ENCODE results near the gene CFAP73. TPM values are rescaled to one million over a fixed set of nuclear protein-coding genes. Genes with fewer than 3 reads are reported as not detected.

Gene CFAP73
- total and polyA plus RNA-seq, 4 donors: 10.4 to 40.6 (median 14.6) TPM

GRCh38 chr12:113200021-113200797, 50.7 kb downstream of the CFAP73 start:
- H3K9me3 ChIP-seq (ENCODE audit: control insufficient read depth in 4 of 4, insufficient read depth in 3 of 4, low read length in 3 of 4): peaks cover 0 to 3% (median 0%) of the 10 kb centered on the region in 4 donors
- H3K4me1 ChIP-seq (ENCODE audit: control insufficient read depth in 5 of 5, insufficient read depth in 5 of 5, low read length in 5 of 5): no peaks in the 10 kb centered on the region
- ATAC-seq (ENCODE audit: insufficient read depth, low FRiP score) (no peak), DNase-seq (no peak)
- no peak overlapping the region for H3K4me3 ChIP-seq
- no peaks in the 10 kb centered on the region for H3K36me3 ChIP-seq (ENCODE audit: control insufficient read depth in 4 of 4, insufficient read depth in 4 of 4, low read length in 4 of 4)
- TF ChIP-seq CTCF (IDR thresholded peaks at IDR 0.05; ENCODE audit: control extremely low read depth, extremely low read depth): no peak
- no peak overlapping the region for H3K9ac ChIP-seq (ENCODE audit: insufficient read depth in 1 of 2, low read length in 2 of 2)
- 79 to 84% methylated on average over 10 to 12 of the region's 12 CpGs for WGBS, 2 donors
- no peak overlapping the region for H3K27ac ChIP-seq (ENCODE audit: low read depth in 1 of 2, low read length in 1 of 2)
- no peaks in the 10 kb centered on the region for H3K27me3 ChIP-seq (ENCODE audit: control insufficient read depth in 3 of 3, insufficient read depth in 3 of 3, low read length in 2 of 3)

DNA sequence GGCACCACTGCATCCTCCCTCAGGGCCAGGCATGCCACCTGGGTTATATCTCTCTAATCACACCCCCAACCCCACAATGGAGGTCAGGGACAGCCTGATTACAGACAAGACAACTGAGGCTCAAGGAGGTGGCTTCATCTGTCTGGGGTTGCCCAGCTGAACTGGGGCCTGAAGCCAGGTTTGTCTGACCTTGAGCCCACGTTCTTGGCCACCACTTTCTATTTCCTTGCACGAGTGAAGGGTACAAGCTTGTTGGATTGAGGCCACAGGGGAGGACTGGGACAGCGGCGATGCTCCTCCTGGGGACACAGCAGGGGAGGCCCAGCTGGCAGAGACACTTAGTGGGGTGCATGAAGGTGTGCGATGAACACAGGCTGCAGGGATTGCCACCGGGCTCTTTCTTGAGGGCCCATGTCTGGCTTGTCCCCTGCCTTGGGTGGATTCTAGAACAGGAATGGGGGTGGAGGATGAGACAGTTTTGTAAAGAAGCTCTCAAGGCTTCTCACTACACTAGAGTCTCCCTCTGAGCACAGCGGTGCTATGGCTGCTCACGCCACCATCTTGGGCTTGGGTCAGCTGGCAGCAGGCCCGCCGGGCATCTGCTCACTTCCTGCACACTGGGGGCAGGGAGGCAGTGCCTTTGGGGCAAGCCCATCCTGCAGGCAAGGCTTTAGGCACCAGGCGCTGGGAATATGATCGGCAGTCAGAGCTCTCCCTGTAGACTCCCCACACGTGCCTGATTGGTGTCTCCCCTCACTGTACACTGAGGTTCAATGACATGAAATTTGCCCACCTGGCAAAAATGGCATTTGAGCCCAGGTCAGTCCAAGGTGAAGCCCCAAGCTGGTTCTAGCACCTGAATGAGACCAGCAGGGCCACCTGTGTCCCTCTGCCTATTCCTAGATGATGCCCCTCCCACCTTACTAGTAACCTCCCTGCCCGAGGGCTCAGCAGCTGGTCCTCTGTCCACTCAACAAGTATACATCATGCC, 52.0 kb downstream of the CFAP73 start:
- Histone ChIP-seq H3K36me3 (ENCODE audit: control insufficient read depth in 4 of 4, insufficient read depth in 4 of 4, low read length in 4 of 4) (no peaks in the 10 kb centered on the region), H3K9me3 (ENCODE audit: control insufficient read depth in 4 of 4, insufficient read depth in 3 of 4, low read length in 3 of 4) (peaks cover 0 to 3% (median 0%) of the 10 kb centered on the region in 4 donors), H3K4me3 (no peak overlapping the region), H3K9ac (ENCODE audit: insufficient read depth in 1 of 2, low read length in 2 of 2) (no peak overlapping the region), H3K4me1 (ENCODE audit: control insufficient read depth in 5 of 5, insufficient read depth in 5 of 5, low read length in 5 of 5) (no peaks in the 10 kb centered on the region), H3K27ac (ENCODE audit: low read depth in 1 of 2, low read length in 1 of 2) (no peak overlapping the region), H3K27me3 (ENCODE audit: control insufficient read depth in 3 of 3, insufficient read depth in 3 of 3, low read length in 2 of 3) (no peaks in the 10 kb centered on the region)
- DNase-seq (no peak), ATAC-seq (ENCODE audit: insufficient read depth, low FRiP score) (no peak)
- TF ChIP-seq CTCF (IDR thresholded peaks at IDR 0.05; ENCODE audit: control extremely low read depth, extremely low read depth): no peak
- WGBS, 2 donors: 87 to 89% methylated on average over 14 of the region's 14 CpGs

- 68 to 90% methylated on average over 4 of the region's 4 CpGs for WGBS, 2 donors
- DNase-seq (no peak), ATAC-seq (ENCODE audit: insufficient read depth, low FRiP score) (no peak)
- no peak for TF ChIP-seq CTCF (IDR thresholded peaks at IDR 0.05; ENCODE audit: control extremely low read depth, extremely low read depth)
- peaks cover 0 to 3% (median 0%) of the 10 kb centered on the region in 4 donors for H3K9me3 ChIP-seq (ENCODE audit: control insufficient read depth in 4 of 4, insufficient read depth in 3 of 4, low read length in 3 of 4)
- no peaks in the 10 kb centered on the region for H3K36me3 ChIP-seq (ENCODE audit: control insufficient read depth in 4 of 4, insufficient read depth in 4 of 4, low read length in 4 of 4)
- H3K27ac ChIP-seq (ENCODE audit: low read depth in 1 of 2, low read length in 1 of 2): no peak overlapping the region
- no peak overlapping the region for H3K9ac ChIP-seq (ENCODE audit: insufficient read depth in 1 of 2, low read length in 2 of 2)
- H3K4me3 ChIP-seq: no peak overlapping the region
- H3K4me1 ChIP-seq (ENCODE audit: control insufficient read depth in 5 of 5, insufficient read depth in 5 of 5, low read length in 5 of 5): no peaks in the 10 kb centered on the region
- no peaks in the 10 kb centered on the region for H3K27me3 ChIP-seq (ENCODE audit: control insufficient read depth in 3 of 3, insufficient read depth in 3 of 3, low read length in 2 of 3)
Observed at GRCh38 chr12:113202300-113203075, 53.0 kb downstream of the CFAP73 start.

Measured in lung (tissue), 12 donors.